Fibroblast of the aortic adventitia (primary cell): Measurements from ENCODE around the gene HERC4. TPM values are rescaled to one million over a fixed set of nuclear protein-coding genes. Genes with fewer than 3 reads are reported as not detected.

Experiments
- DNase-seq: peaks from one replicate; pipeline ENCODE4 v3.0.0-alpha.2; 2010; ENCODE audit warnings: low read depth
- H3K4me3 ChIP-seq: 2 replicates; pipeline ENCODE4 v1.5.1; 2011; ENCODE audit warnings: low read depth, mild to moderate bottlenecking, control low read depth, low read length, moderate library complexity
- total RNA-seq: library from RNA; depleted of rRNA; stranded (reverse); fragments of >200 nt; gene quantifications from 2 replicates; pipeline ENCODE4 v1.2.3, GENCODE V29; 2012; ENCODE audit warnings: low replicate concordance
- TF ChIP-seq, protein P1 (sequence below): IDR thresholded peaks from 2 replicates; pipeline ENCODE4 v1.5.1; 2011; ENCODE audit warnings: mild to moderate bottlenecking, low read length, control low read depth, inconsistent platforms; ENCODE audit not compliant: insufficient read depth

HERC4 gene
- total RNA-seq, 1 donor, result 131 TPM

DNA sequence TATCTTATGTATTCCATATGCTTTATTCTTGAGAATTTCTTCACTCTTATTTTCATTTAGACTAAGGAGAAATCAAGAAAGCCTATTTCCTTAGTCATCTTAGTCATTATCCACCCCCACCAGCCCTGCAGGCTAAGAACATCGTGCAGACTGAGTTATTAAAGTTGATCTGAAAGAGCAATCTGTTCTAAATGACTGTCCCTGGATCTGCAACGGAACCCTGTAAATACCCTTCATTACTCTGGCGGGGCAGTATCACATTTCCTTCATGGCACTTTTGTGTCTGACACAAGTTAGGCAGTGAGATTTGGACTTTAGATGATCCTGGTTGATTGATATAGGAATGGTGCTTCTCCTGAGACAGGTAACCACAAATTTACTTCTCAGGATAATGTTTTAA lies 30.7 kb upstream of the HERC4 start:
- DNase-seq, result peak; percentile 19
- TF ChIP-seq, protein P1, sequence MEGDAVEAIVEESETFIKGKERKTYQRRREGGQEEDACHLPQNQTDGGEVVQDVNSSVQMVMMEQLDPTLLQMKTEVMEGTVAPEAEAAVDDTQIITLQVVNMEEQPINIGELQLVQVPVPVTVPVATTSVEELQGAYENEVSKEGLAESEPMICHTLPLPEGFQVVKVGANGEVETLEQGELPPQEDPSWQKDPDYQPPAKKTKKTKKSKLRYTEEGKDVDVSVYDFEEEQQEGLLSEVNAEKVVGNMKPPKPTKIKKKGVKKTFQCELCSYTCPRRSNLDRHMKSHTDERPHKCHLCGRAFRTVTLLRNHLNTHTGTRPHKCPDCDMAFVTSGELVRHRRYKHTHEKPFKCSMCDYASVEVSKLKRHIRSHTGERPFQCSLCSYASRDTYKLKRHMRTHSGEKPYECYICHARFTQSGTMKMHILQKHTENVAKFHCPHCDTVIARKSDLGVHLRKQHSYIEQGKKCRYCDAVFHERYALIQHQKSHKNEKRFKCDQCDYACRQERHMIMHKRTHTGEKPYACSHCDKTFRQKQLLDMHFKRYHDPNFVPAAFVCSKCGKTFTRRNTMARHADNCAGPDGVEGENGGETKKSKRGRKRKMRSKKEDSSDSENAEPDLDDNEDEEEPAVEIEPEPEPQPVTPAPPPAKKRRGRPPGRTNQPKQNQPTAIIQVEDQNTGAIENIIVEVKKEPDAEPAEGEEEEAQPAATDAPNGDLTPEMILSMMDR, result no peak
- H3K4me3 ChIP-seq, result no peak overlapping the region

DNA sequence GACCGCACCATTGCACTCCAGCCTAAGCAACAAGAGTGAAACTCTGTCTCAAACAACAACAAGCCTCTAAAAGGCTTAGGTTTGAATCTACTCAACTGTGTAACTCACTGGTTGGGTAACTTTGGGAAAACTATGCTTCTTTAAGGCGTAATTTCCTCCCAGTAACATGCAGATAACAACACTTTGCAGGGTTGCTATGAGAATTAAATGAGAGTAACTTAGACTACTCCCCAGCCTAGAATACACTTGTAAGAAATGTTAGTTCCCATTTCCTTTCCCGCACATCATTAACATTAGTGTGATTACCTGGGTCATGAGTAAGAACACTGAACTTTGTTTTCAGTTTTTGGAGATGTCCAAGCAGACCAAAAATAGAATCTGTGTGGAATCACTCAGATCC lies 28.8 kb upstream of the HERC4 start:
- TF ChIP-seq, protein P1, result no peak
- H3K4me3 ChIP-seq, result no peak overlapping the region
- no peak for DNase-seq

DNA sequence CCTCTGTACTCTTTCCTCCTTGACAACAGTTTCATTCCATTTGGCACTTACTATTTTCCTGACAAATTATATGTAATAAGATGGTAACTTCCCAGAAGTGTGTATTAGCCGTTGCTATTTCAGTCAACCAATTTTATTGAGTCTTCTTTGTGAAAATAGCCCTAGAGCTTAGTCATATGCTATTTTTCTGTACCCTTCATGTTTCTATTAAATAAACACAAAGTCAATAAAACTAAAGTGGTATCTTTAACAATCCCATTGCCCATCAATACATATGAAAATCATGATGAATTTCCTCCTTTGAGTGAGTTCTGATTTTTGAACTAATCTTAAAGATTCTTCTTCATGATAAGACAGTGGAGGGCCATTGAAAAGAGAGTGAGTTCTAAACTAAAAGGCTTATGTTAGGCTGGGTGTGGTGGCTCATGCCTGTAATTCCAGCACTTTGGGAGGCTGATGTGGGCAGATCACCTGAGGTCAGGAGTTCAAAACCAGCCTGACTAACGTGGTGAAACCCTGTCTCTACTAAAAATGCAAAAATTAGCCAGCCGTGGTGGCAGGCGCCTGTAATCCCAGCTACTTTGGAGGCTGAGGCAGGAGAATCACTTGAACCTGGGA lies 28.3 kb upstream of the HERC4 start:
- H3K4me3 ChIP-seq, result no peak overlapping the region
- peak; percentile 22 for DNase-seq
- TF ChIP-seq, protein P1, result no peak

DNA sequence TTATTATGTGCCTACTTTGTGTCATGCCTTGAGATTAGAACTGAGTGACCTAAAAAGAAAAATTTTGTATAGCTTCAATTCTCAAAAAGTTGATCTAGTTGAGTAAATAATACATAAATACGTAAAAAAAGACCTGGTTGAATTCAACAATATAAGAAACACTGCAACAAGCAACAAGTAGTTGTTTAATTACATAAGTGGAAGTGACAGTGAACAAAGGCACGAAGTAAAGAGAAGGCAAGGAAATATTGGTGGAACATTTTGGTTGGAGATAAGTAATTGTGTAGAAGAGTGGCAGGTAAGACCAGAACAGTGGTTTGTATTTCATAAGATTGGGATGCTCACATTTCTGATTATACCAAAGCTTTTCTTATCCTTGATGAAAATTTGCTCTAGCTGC lies 26.0 kb upstream of the HERC4 start:
- TF ChIP-seq, protein P1, result no peak
- DNase-seq, result no peak
- no peak overlapping the region for H3K4me3 ChIP-seq

DNA sequence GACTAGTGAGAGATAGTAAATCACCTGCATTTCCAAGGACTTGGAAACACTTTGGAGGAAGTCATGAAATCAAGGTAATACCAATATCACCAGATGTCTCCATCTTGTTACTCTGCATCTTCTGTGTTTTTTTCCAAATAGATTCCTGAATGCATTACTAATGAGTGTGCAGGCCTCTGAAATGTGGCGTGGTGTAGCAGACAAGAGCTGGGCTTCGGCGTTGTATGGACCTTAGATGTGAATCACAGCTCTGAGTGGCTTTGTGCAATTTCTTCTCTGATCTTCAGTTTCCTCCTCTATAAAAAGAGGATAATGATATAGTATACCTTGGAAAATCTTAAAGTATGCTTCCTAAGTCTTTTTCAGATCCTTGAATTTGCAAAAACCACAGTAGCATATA lies 24.7 kb upstream of the HERC4 start:
- H3K4me3 ChIP-seq, result no peak overlapping the region
- TF ChIP-seq, protein P1, result no peak
- peak; percentile 32 for DNase-seq

DNA sequence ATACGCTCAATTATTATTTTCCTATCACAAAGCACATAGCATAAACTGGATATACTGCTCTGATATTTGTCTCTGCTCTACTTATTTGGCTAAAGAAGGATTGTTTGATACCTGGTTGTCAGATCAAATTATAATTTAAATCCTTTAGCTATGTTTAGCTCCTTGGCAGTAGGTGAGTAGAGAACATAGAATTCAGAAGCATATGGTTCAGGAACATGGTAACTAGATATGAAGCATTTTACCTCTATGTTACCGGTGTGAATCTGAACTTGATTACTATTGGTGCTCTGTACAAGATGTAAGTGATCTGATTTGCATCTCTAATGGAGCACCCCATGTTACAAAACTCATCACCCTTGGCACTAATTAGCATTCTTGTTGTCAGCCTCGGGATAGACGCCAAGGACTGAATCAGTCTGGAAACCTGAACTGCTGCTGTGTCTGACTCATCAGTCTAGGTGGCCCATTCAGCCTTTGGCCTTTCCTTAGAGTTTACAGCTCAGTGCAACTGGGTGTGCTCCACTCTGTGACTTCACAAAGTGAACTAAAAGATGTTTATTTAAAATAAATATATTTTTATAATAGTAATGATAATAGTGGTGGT lies 21.9 kb upstream of the HERC4 start:
- TF ChIP-seq, protein P1, result no peak
- H3K4me3 ChIP-seq, result no peak overlapping the region
- DNase-seq, result peak; percentile 90
